Peyer's patch (tissue), 4 donors: Measurements from ENCODE around the gene LHX4.

Source experiments
- POLR2A ChIP-seq, 2 donors: fragments of 450-650 bp; IDR thresholded peaks; one replicate each; pipeline ENCODE4 v1.5.1; 2017; ENCODE audit warnings: antibody characterized with exemption in 2 of 2, mild to moderate bottlenecking in 2 of 2, moderate library complexity in 2 of 2
- TF ChIP-seq, protein P1 (sequence below), 6 experiments: fragments of 450-650 bp in 4 of 6; fragments of 200-600 bp in 2 of 6; sonication (generic) in 1 of 6; IDR thresholded peaks; one replicate each; pipeline ENCODE4 v1.5.1; 2017 to 2019; ENCODE audit warnings: antibody characterized with exemption in 6 of 6, mild to moderate bottlenecking in 3 of 6, moderate library complexity in 1 of 6

GRCh38 chr1:180265201-180265600 lies 35.1 kb downstream of the LHX4 start:
- TF ChIP-seq, protein P1, sequence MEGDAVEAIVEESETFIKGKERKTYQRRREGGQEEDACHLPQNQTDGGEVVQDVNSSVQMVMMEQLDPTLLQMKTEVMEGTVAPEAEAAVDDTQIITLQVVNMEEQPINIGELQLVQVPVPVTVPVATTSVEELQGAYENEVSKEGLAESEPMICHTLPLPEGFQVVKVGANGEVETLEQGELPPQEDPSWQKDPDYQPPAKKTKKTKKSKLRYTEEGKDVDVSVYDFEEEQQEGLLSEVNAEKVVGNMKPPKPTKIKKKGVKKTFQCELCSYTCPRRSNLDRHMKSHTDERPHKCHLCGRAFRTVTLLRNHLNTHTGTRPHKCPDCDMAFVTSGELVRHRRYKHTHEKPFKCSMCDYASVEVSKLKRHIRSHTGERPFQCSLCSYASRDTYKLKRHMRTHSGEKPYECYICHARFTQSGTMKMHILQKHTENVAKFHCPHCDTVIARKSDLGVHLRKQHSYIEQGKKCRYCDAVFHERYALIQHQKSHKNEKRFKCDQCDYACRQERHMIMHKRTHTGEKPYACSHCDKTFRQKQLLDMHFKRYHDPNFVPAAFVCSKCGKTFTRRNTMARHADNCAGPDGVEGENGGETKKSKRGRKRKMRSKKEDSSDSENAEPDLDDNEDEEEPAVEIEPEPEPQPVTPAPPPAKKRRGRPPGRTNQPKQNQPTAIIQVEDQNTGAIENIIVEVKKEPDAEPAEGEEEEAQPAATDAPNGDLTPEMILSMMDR (IDR thresholded peaks at IDR 0.05): no peak
- no peak for TF ChIP-seq POLR2A (IDR thresholded peaks at IDR 0.05)
